DND-41 (cell line): Measurements from ENCODE around the gene HBG2.
"Not testable (repeated sequence)": the region's sequence is repeated elsewhere in the genome, so short reads cannot be mapped to it uniquely, and the experiment has no call there.

ENCODE experiments used
- EZH2 ChIP-seq: IDR thresholded peaks from 3 replicates; pipeline ENCODE4 v1.6.1; 2012; ENCODE audit warnings: borderline replicate concordance, low read depth, mild to moderate bottlenecking, moderate library complexity, low read length, inconsistent platforms; ENCODE audit not compliant: severe bottlenecking
- TF ChIP-seq, protein P1 (sequence below): IDR thresholded peaks from 2 replicates; pipeline ENCODE4 v1.5.1; 2012; ENCODE audit warnings: borderline replicate concordance, low read length, moderate library complexity, mild to moderate bottlenecking; ENCODE audit not compliant: poor library complexity, severe bottlenecking; ENCODE audit errors: extremely low read depth

DNA sequence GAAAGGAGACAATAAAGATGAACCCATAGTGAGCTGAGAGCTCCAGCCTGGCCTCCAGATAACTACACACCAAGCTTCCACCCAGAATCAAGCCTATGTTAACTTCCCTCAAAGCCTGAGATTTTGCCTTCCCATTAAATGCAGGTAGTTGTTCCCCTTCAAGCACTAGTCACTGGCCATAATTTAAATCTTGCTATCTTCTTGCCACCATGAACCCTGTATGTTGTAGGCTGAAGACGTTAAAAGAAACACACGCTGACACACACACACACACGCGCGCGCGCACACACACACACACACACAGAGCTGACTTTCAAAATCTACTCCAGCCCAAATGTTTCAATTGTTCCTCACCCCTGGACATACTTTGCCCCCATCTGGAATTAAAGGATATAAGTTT, 6.1 kb downstream of the HBG2 start:
- TF ChIP-seq, protein P1, sequence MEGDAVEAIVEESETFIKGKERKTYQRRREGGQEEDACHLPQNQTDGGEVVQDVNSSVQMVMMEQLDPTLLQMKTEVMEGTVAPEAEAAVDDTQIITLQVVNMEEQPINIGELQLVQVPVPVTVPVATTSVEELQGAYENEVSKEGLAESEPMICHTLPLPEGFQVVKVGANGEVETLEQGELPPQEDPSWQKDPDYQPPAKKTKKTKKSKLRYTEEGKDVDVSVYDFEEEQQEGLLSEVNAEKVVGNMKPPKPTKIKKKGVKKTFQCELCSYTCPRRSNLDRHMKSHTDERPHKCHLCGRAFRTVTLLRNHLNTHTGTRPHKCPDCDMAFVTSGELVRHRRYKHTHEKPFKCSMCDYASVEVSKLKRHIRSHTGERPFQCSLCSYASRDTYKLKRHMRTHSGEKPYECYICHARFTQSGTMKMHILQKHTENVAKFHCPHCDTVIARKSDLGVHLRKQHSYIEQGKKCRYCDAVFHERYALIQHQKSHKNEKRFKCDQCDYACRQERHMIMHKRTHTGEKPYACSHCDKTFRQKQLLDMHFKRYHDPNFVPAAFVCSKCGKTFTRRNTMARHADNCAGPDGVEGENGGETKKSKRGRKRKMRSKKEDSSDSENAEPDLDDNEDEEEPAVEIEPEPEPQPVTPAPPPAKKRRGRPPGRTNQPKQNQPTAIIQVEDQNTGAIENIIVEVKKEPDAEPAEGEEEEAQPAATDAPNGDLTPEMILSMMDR = not testable (repeated sequence)
- not testable (repeated sequence) for TF ChIP-seq EZH2
